Prostate gland (tissue), 2 donors: ENCODE measurements around the gene PABPC1L.

Experiments used
- CTCF ChIP-seq, 4 experiments: fragments of 200-600 bp in 2 of 4; fragments of 450-650 bp in 2 of 4; sonication (generic) in 2 of 4; IDR thresholded peaks; 1 replicate in 3 of 4; 2 replicates in 1 of 4; pipeline ENCODE4 v1.5.1; 2016 to 2019; ENCODE audit warnings: antibody characterized with exemption in 4 of 4, mild to moderate bottlenecking in 2 of 4, moderate library complexity in 2 of 4
- POLR2A ChIP-seq: fragments of 450-650 bp; IDR thresholded peaks from one replicate; pipeline ENCODE4 v1.6.1; 2016; ENCODE audit warnings: antibody characterized with exemption, mild to moderate bottlenecking
- POLR2AphosphoS5 ChIP-seq: sonication (generic); formaldehyde crosslinking; IDR thresholded peaks from one replicate; pipeline ENCODE4 v1.6.1; 2017; ENCODE audit warnings: antibody characterized with exemption

DNA sequence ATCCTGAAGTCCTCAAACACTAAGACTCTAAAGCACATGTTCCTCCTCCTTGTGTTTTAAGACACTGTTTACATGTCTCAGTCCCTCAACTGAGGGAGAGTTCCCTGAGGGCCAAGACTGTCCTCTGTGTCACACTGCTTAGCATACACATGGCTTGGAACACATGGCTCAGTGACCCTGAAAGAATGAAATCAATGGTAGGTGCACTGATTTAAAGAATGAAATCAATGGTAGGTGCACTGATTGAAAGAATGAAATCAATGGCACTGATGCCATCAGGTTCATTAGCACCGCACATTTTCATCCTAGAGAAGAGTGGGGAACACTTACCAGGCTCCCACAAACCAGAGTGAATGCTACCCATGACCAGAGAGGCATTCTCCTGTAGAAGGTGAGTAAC, 40.5 kb downstream of the PABPC1L start:
- TF ChIP-seq CTCF (IDR thresholded peaks at IDR 0.05) (no peak), POLR2AphosphoS5 (no peak), POLR2A (no peak)
